CD4-positive, alpha-beta T cell (primary cell): ENCODE data around the gene RBP3. TPM values are rescaled to one million over a fixed set of nuclear protein-coding genes. Genes with fewer than 3 reads are reported as not detected.
A peak's percentile ranks its signal among the peaks of the same experiment; 100 is the strongest.
"Not testable (repeated sequence)": the region's sequence is repeated elsewhere in the genome, so short reads cannot be mapped to it uniquely, and the experiment has no call there.

Experiments used
- ATAC-seq: fragments of 200-7000 bp; cut with Tn5 transposase; one replicate; pipeline ENCODE4 v1.10.0; 2022; ENCODE audit warnings: mild to moderate bottlenecking; ENCODE audit not compliant: poor library complexity
- CTCF ChIA-PET: fragments of 350-600 bp; sonication (Branson Sonifier 250); formaldehyde crosslinking; loops from one replicate; lab custom pipeline; 2021; ENCODE audit warnings: antibody characterized with exemption, inconsistent platforms; lab: Charles Lee
- POLR2A ChIA-PET: fragments of 350-600 bp; sonication (Branson Sonifier 250); formaldehyde crosslinking; loops from one replicate; lab custom pipeline; 2021; ENCODE audit warnings: antibody characterized with exemption, inconsistent platforms; lab: Charles Lee
- DNase-seq, 14 experiments: peaks; one replicate each; pipeline ENCODE4 v3.0.0-alpha.2; 2013 to 2020; ENCODE audit warnings: mixed read lengths in 2 of 14
- H3K27ac ChIP-seq, 2 donors: one replicate each; pipeline versions ENCODE4 v1.5.1 to v1.7.0; 2013; ENCODE audit warnings: low read length in 2 of 2, low read depth in 1 of 2, mild to moderate bottlenecking in 1 of 2
- H3K27me3 ChIP-seq, 2 experiments: 1 replicate in 1 of 2; 2 replicates in 1 of 2; pipeline versions ENCODE4 v1.6.1 to v1.7.0; 2013; ENCODE audit warnings: low read length in 2 of 2, control low read depth in 1 of 2, mild to moderate bottlenecking in 1 of 2, moderate library complexity in 1 of 2; ENCODE audit not compliant: insufficient read depth in 2 of 2, control insufficient read depth in 1 of 2
- H3K36me3 ChIP-seq: one replicate; pipeline ENCODE4 v1.6.1; 2013; ENCODE audit warnings: low read length, control low read depth; ENCODE audit not compliant: insufficient read depth
- H3K4me1 ChIP-seq: one replicate; pipeline ENCODE4 v1.6.1; 2013; ENCODE audit warnings: low read length, control low read depth; ENCODE audit not compliant: insufficient read depth
- H3K4me3 ChIP-seq: one replicate; pipeline ENCODE4 v1.5.1; 2013; ENCODE audit warnings: mild to moderate bottlenecking, low read length, moderate library complexity
- H3K9me3 ChIP-seq, 2 experiments: 1 replicate in 1 of 2; 2 replicates in 1 of 2; pipeline versions ENCODE4 v1.6.1 to v1.7.0; 2013; ENCODE audit warnings: low read length in 2 of 2, mild to moderate bottlenecking in 2 of 2, control low read depth in 1 of 2, moderate library complexity in 1 of 2; ENCODE audit not compliant: control insufficient read depth in 1 of 2, insufficient read depth in 1 of 2
- H3K27ac Mint-ChIP-seq: one replicate; pipeline ENCODE4 v1.8.0; 2020; ENCODE audit warnings: mixed read lengths
- H3K27me3 Mint-ChIP-seq: one replicate; pipeline ENCODE4 v1.8.0; 2021; ENCODE audit warnings: mixed read lengths
- H3K36me3 Mint-ChIP-seq: one replicate; pipeline ENCODE4 v1.8.0; 2021; ENCODE audit warnings: low read depth, mixed read lengths
- H3K4me1 Mint-ChIP-seq: one replicate; pipeline ENCODE4 v1.8.0; 2021; ENCODE audit warnings: low read depth, mixed read lengths
- H3K4me3 Mint-ChIP-seq: one replicate; pipeline ENCODE4 v1.8.0; 2020; ENCODE audit warnings: mild to moderate bottlenecking, mixed read lengths
- H3K9me3 Mint-ChIP-seq: one replicate; pipeline ENCODE4 v1.8.0; 2020; ENCODE audit warnings: mixed read lengths
- CTCF ChIP-seq: fragments of 200-600 bp; IDR thresholded peaks from one replicate; pipeline ENCODE4 v1.8.0; 2022; ENCODE audit warnings: antibody characterized with exemption, mild to moderate bottlenecking
- intact Hi-C, 2 experiments: fragments of 100-400 bp; cut with DNase I in 1 of 2; cut with micrococcal nuclease in 1 of 2; formaldehyde crosslinking; loops; one replicate each; pipeline versions ENCODE4 v1.15.1 to v1.9.0; 2023 to 2025; cut with DNase I, micrococcal nuclease
- total RNA-seq, 174 experiments: library from RNA in 2 of 174; stranded (reverse) in 2 of 174; gene quantifications; one replicate each; pipeline ENCODE4 v1.2.3 and lab custom pipeline; 2021 to 2026

The RBP3 gene
- total RNA-seq, 2 experiments from 2014 or later, result not detected

DNA sequence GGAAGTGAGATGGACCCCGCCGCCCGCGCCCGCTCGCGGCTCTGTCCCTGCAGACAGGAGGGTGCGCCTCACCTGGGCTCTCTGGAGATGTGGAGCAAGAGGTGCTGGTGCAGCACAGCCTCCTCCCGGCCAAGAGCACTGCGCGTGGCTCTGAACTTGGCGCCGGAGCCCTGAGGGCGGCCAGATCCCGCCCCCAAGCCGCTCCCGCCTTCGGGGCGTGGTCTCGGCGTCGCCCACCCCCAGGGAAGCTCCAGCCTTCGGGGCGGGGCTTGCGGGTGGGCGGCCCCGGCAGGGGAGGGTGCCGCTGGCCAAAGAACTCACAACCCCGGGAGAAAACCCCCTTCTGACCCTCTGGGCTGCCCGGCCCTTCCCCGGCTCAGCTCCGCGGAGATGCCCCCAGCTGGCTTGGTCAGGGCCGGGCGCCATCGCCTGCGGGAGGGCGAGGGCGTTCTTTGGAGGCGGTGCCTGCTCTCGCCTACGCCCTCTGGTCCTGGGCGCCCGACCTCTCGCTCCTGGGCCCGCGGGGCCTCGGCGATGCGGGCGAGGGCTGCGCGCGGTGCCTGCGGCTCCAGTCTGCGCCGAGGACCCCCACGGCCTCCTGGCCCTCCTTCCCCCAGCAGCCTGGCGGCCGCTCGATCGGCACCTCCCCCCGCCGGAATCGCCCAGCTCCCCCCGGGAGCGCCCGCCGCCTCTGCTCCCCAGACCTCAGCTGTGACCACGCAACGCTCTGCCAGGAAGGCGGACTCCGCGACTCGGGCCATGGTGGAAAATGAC, 36.2 kb downstream of the RBP3 start, which contains the start of gene ZNF488:
Gene ZNF488 (minus strand): TSS at position 146 of the 774 bp plus-strand sequence. CDS start 15,464 bp downstream, outside the sequence.
- Mint-ChIP-seq H3K4me1 (peaks cover 10% of the 10 kb centered on the region), H3K36me3 (no peaks in the 10 kb centered on the region), H3K27ac (no peak within 1 kb of the TSS), H3K4me3 (peak within 1 kb of the TSS; percentile 93), H3K27me3 (peaks cover 34% of the 10 kb centered on the region), H3K9me3 (peaks cover 2% of the 10 kb centered on the region)
- peak; percentile 30 to 87 (median 67) for DNase-seq
- intact Hi-C loops, result loop anchor here in 1 of 2 experiments (10.0 kb wide), 1 partner anchor 920 kb away; the partner anchor contains the start of gene MAPK8
- Histone ChIP-seq H3K4me3 (peak within 1 kb of the TSS; percentile 62), H3K27ac (no peak within 1 kb of the TSS), H3K27me3 (peaks cover 9 to 13% of the 10 kb centered on the region in 2 experiments), H3K36me3 (no peaks in the 10 kb centered on the region), H3K4me1 (peaks cover 8% of the 10 kb centered on the region), H3K9me3 (no peaks in the 10 kb centered on the region)
- CTCF ChIA-PET, result no interaction called here
- ATAC-seq, result peak; percentile 91
- POLR2A ChIA-PET, result no interaction called here
- no peak for TF ChIP-seq CTCF

DNA sequence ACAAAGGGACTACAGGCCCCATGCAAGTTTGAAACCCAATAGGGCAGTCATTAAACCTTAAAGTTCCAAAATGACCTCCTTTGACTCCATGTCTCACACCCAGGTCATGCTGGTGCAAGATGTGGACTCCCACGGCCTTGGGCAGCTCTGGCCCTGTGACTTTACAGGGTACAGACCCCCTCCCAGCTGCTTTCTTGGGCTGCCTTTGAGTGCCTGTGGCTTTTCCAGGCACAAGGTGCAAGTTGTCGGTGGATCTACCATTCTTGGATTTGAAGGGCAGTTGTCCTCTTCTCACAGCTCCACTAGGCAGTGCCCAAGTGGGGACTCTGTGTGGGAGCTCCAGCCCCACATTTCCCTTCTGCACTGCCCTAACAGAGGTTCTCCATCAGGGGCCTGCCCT, 37.9 kb downstream of the RBP3 start:
- H3K9me3 ChIP-seq, H3K36me3 ChIP-seq, H3K4me3 ChIP-seq, CTCF ChIA-PET, DNase-seq, H3K9me3 Mint-ChIP-seq, H3K4me1 ChIP-seq, ATAC-seq, H3K27ac ChIP-seq, H3K27me3 ChIP-seq, POLR2A ChIA-PET, H3K36me3 Mint-ChIP-seq, H3K27ac Mint-ChIP-seq: not testable (repeated sequence)
- Mint-ChIP-seq H3K4me3 (peak overlapping the region; percentile 28), H3K4me1 (peaks cover 10% of the 10 kb centered on the region), H3K27me3 (peaks cover 24% of the 10 kb centered on the region)
- intact Hi-C loops, result loop anchor here in 1 of 2 experiments (10.0 kb wide), 1 partner anchor 919 kb away; the partner anchor contains the start of gene MAPK8

DNA sequence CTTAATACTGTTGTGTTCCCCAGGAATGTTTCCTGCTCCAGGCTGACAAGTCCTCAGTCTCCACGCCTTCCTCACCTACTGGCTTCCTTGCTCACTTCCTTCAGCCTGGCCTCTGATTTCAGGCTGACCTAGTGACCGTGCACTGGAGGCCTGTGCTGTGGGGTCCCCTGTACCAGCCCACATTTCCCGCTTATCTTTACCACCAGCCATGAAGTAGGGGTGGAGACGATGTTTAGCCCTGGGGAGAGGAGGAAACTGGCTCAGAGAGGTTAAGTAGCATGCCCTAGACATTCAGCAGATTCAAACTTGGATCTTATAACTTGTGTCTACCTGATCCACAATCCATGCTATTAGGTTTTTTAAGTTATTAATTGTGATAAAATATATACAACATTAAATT, 40.7 kb downstream of the RBP3 start:
- H3K4me3 Mint-ChIP-seq, result no peak overlapping the region
- ChIA-PET CTCF (no interaction called here), POLR2A (no interaction called here)
- intact Hi-C loops, result loop anchor here in 1 of 2 experiments (10.0 kb wide), 1 partner anchor 916 kb away; the partner anchor contains the start of gene MAPK8
- H3K4me1 Mint-ChIP-seq, result peaks cover 6% of the 10 kb centered on the region
- Histone ChIP-seq H3K9me3 (no peaks in the 10 kb centered on the region), H3K36me3 (no peaks in the 10 kb centered on the region), H3K27me3 (no peaks in the 10 kb centered on the region), H3K4me3 (no peak overlapping the region), H3K27ac (no peak overlapping the region), H3K4me1 (peaks cover 6% of the 10 kb centered on the region)
- peaks cover 12% of the 10 kb centered on the region for H3K27me3 Mint-ChIP-seq
- DNase-seq (no peak), ATAC-seq (no peak)
- H3K36me3 Mint-ChIP-seq, result no peaks in the 10 kb centered on the region
- no peak for TF ChIP-seq CTCF
- H3K27ac Mint-ChIP-seq, result no peak overlapping the region
- H3K9me3 Mint-ChIP-seq, result peaks cover 2% of the 10 kb centered on the region
